Measurements from ENCODE around the gene NOP10. TPM values are rescaled to one million over a fixed set of nuclear protein-coding genes. Genes with fewer than 3 reads are reported as not detected.
"Not testable (repeated sequence)": the region's sequence is repeated elsewhere in the genome, so short reads cannot be mapped to it uniquely, and the experiment has no call there.

The NOP10 gene
- polyA plus RNA-seq, 4 donors: 165 to 422 (median 337) TPM

- H3K27ac ChIP-seq (ENCODE audit: low read depth in 1 of 3, low read length in 2 of 3): no peak overlapping the region
- WGBS, 3 donors: 87 to 89% (median 88%) methylated on average over 9 of the region's 9 CpGs
- DNase-seq (no peak), FAIRE-seq (no peak)
- H3K27me3 ChIP-seq (ENCODE audit: control insufficient read depth in 3 of 3, insufficient read depth in 3 of 3, low read length in 3 of 3): no peaks in the 10 kb centered on the region
- no peak overlapping the region for H3K4me3 ChIP-seq (ENCODE audit: low read depth in 1 of 3, low read length in 3 of 3)
- H3K9me3 ChIP-seq (ENCODE audit: control insufficient read depth in 2 of 2, insufficient read depth in 1 of 2, low read depth in 1 of 2, low read length in 1 of 2): no peaks in the 10 kb centered on the region
- H3K36me3 ChIP-seq (ENCODE audit: control insufficient read depth in 3 of 3, insufficient read depth in 2 of 3, low read depth in 1 of 3, low read length in 3 of 3): peaks cover 2 to 52% (median 5%) of the 10 kb centered on the region in 3 donors
- peaks cover 0 to 3% (median 0%) of the 10 kb centered on the region in 3 donors for H3K4me1 ChIP-seq (ENCODE audit: control insufficient read depth in 3 of 3, insufficient read depth in 2 of 3, low read depth in 1 of 3, low read length in 2 of 3)
Observed at GRCh38 chr15:34355241-34355640, 12.3 kb upstream of the NOP10 start.

- Histone ChIP-seq H3K27me3 (ENCODE audit: control insufficient read depth in 3 of 3, insufficient read depth in 3 of 3, low read length in 3 of 3) (no peaks in the 10 kb centered on the region), H3K27ac (ENCODE audit: low read depth in 1 of 3, low read length in 2 of 3) (no peak overlapping the region), H3K4me1 (ENCODE audit: control insufficient read depth in 3 of 3, insufficient read depth in 2 of 3, low read depth in 1 of 3, low read length in 2 of 3) (no peaks in the 10 kb centered on the region), H3K36me3 (ENCODE audit: control insufficient read depth in 3 of 3, insufficient read depth in 2 of 3, low read depth in 1 of 3, low read length in 3 of 3) (peaks cover 1 to 43% (median 5%) of the 10 kb centered on the region in 3 donors), H3K9me3 (ENCODE audit: control insufficient read depth in 2 of 2, insufficient read depth in 1 of 2, low read depth in 1 of 2, low read length in 1 of 2) (no peaks in the 10 kb centered on the region), H3K4me3 (ENCODE audit: low read depth in 1 of 3, low read length in 3 of 3) (no peak overlapping the region)
- WGBS, 3 donors: 94 to 98% (median 96%) methylated on average over 7 of the region's 7 CpGs
- no peak for DNase-seq
- no peak for FAIRE-seq
Observed at GRCh38 chr15:34354286-34354685, 11.3 kb upstream of the NOP10 start.

- Histone ChIP-seq H3K36me3 (ENCODE audit: control insufficient read depth in 3 of 3, insufficient read depth in 2 of 3, low read depth in 1 of 3, low read length in 3 of 3) (peaks cover 0 to 38% (median 5%) of the 10 kb centered on the region in 3 donors), H3K4me3 (ENCODE audit: low read depth in 1 of 3, low read length in 3 of 3) (no peak overlapping the region), H3K9me3 (ENCODE audit: control insufficient read depth in 2 of 2, insufficient read depth in 1 of 2, low read depth in 1 of 2, low read length in 1 of 2) (no peaks in the 10 kb centered on the region), H3K27me3 (ENCODE audit: control insufficient read depth in 3 of 3, insufficient read depth in 3 of 3, low read length in 3 of 3) (no peaks in the 10 kb centered on the region), H3K27ac (ENCODE audit: low read depth in 1 of 3, low read length in 2 of 3) (no peak overlapping the region), H3K4me1 (ENCODE audit: control insufficient read depth in 3 of 3, insufficient read depth in 2 of 3, low read depth in 1 of 3, low read length in 2 of 3) (no peaks in the 10 kb centered on the region)
- DNase-seq: no peak
- 81 to 98% (median 89%) methylated on average over 2 of the region's 2 CpGs for WGBS, 3 donors
- FAIRE-seq: no peak
Observed at GRCh38 chr15:34353627-34354026, 10.7 kb upstream of the NOP10 start.

- FAIRE-seq; DNase-seq; H3K27me3 ChIP-seq (ENCODE audit: control insufficient read depth in 3 of 3, insufficient read depth in 3 of 3, low read length in 3 of 3); H3K9me3 ChIP-seq (ENCODE audit: control insufficient read depth in 2 of 2, insufficient read depth in 1 of 2, low read depth in 1 of 2, low read length in 1 of 2); H3K27ac ChIP-seq (ENCODE audit: low read depth in 1 of 3, low read length in 2 of 3); H3K4me1 ChIP-seq (ENCODE audit: control insufficient read depth in 3 of 3, insufficient read depth in 2 of 3, low read depth in 1 of 3, low read length in 2 of 3); H3K4me3 ChIP-seq (ENCODE audit: low read depth in 1 of 3, low read length in 3 of 3): not testable (repeated sequence)
- H3K36me3 ChIP-seq (ENCODE audit: control insufficient read depth in 3 of 3, insufficient read depth in 2 of 3, low read depth in 1 of 3, low read length in 3 of 3): peaks cover 0 to 34% (median 5%) of the 10 kb centered on the region in 3 donors
- 94 to 97% (median 96%) methylated on average over 10 to 12 of the region's 12 CpGs for WGBS, 3 donors
Observed at GRCh38 chr15:34352996-34353395, 10.1 kb upstream of the NOP10 start.

GRCh38 chr15:34349769-34350168 is 6.8 kb upstream of the NOP10 start:
- DNase-seq: no peak
- Histone ChIP-seq H3K27me3 (ENCODE audit: control insufficient read depth in 3 of 3, insufficient read depth in 3 of 3, low read length in 3 of 3) (no peaks in the 10 kb centered on the region), H3K4me3 (ENCODE audit: low read depth in 1 of 3, low read length in 3 of 3) (no peak overlapping the region), H3K9me3 (ENCODE audit: control insufficient read depth in 2 of 2, insufficient read depth in 1 of 2, low read depth in 1 of 2, low read length in 1 of 2) (no peaks in the 10 kb centered on the region), H3K36me3 (ENCODE audit: control insufficient read depth in 3 of 3, insufficient read depth in 2 of 3, low read depth in 1 of 3, low read length in 3 of 3) (peaks cover 0 to 11% (median 5%) of the 10 kb centered on the region in 3 donors), H3K27ac (ENCODE audit: low read depth in 1 of 3, low read length in 2 of 3) (no peak overlapping the region), H3K4me1 (ENCODE audit: control insufficient read depth in 3 of 3, insufficient read depth in 2 of 3, low read depth in 1 of 3, low read length in 2 of 3) (no peaks in the 10 kb centered on the region)
- FAIRE-seq: no peak
- WGBS, 3 donors: 88 to 93% (median 92%) methylated on average over 4 of the region's 4 CpGs

GRCh38 chr15:34348735-34349300 is 5.9 kb upstream of the NOP10 start:
- H3K27ac ChIP-seq (ENCODE audit: low read depth in 1 of 3, low read length in 2 of 3): no peak overlapping the region
- DNase-seq: peak in 1 of 2 donors; percentile 35
- H3K9me3 ChIP-seq (ENCODE audit: control insufficient read depth in 2 of 2, insufficient read depth in 1 of 2, low read depth in 1 of 2, low read length in 1 of 2): no peaks in the 10 kb centered on the region
- H3K27me3 ChIP-seq (ENCODE audit: control insufficient read depth in 3 of 3, insufficient read depth in 3 of 3, low read length in 3 of 3): no peaks in the 10 kb centered on the region
- H3K4me3 ChIP-seq (ENCODE audit: low read depth in 1 of 3, low read length in 3 of 3): no peak overlapping the region
- no peak for FAIRE-seq
- WGBS, 3 donors: 33 to 51% (median 46%) methylated on average over 1 of the region's 1 CpG
- H3K36me3 ChIP-seq (ENCODE audit: control insufficient read depth in 3 of 3, insufficient read depth in 2 of 3, low read depth in 1 of 3, low read length in 3 of 3): peaks cover 0 to 5% (median 0%) of the 10 kb centered on the region in 3 donors
- H3K4me1 ChIP-seq (ENCODE audit: control insufficient read depth in 3 of 3, insufficient read depth in 2 of 3, low read depth in 1 of 3, low read length in 2 of 3): no peaks in the 10 kb centered on the region

GRCh38 chr15:34347951-34348638 is 5.2 kb upstream of the NOP10 start:
- H3K4me1 ChIP-seq (ENCODE audit: control insufficient read depth in 3 of 3, insufficient read depth in 2 of 3, low read depth in 1 of 3, low read length in 2 of 3): no peaks in the 10 kb centered on the region
- WGBS, 3 donors: 81 to 85% (median 83%) methylated on average over 13 of the region's 13 CpGs
- no peaks in the 10 kb centered on the region for H3K36me3 ChIP-seq (ENCODE audit: control insufficient read depth in 3 of 3, insufficient read depth in 2 of 3, low read depth in 1 of 3, low read length in 3 of 3)
- H3K27me3 ChIP-seq (ENCODE audit: control insufficient read depth in 3 of 3, insufficient read depth in 3 of 3, low read length in 3 of 3): no peaks in the 10 kb centered on the region
- FAIRE-seq: no peak
- H3K4me3 ChIP-seq (ENCODE audit: low read depth in 1 of 3, low read length in 3 of 3): no peak overlapping the region
- no peak overlapping the region for H3K27ac ChIP-seq (ENCODE audit: low read depth in 1 of 3, low read length in 2 of 3)
- DNase-seq: no peak
- H3K9me3 ChIP-seq (ENCODE audit: control insufficient read depth in 2 of 2, insufficient read depth in 1 of 2, low read depth in 1 of 2, low read length in 1 of 2): no peaks in the 10 kb centered on the region

- peaks cover 0 to 11% (median 0%) of the 10 kb centered on the region in 3 donors for H3K36me3 ChIP-seq (ENCODE audit: control insufficient read depth in 3 of 3, insufficient read depth in 2 of 3, low read depth in 1 of 3, low read length in 3 of 3)
- H3K27me3 ChIP-seq (ENCODE audit: control insufficient read depth in 3 of 3, insufficient read depth in 3 of 3, low read length in 3 of 3); H3K4me1 ChIP-seq (ENCODE audit: control insufficient read depth in 3 of 3, insufficient read depth in 2 of 3, low read depth in 1 of 3, low read length in 2 of 3); DNase-seq; H3K9me3 ChIP-seq (ENCODE audit: control insufficient read depth in 2 of 2, insufficient read depth in 1 of 2, low read depth in 1 of 2, low read length in 1 of 2); FAIRE-seq: not testable (repeated sequence)
- peak overlapping the region; percentile 89 to 99 (median 97) for H3K27ac ChIP-seq (ENCODE audit: low read depth in 1 of 3, low read length in 2 of 3)
- WGBS, 3 donors: 24 to 36% (median 26%) methylated on average over 25 to 26 of the region's 26 CpGs
- peak overlapping the region; percentile 55 to 99 (median 61) for H3K4me3 ChIP-seq (ENCODE audit: low read depth in 1 of 3, low read length in 3 of 3)
Observed at GRCh38 chr15:34342213-34342736, 661 bp downstream of the NOP10 start.

Measured in small intestine (tissue), 7 donors.